Lower leg skin (tissue), 3 donors: ENCODE data around the gene NPB.

Source experiments
- POLR2A ChIP-seq, 2 donors: fragments of 450-650 bp; IDR thresholded peaks; one replicate each; pipeline ENCODE4 v1.6.1; 2016 to 2017; ENCODE audit warnings: antibody characterized with exemption in 2 of 2, mild to moderate bottlenecking in 1 of 2, moderate library complexity in 1 of 2
- TF ChIP-seq, protein P1 (sequence below), 3 donors: fragments of 450-650 bp; IDR thresholded peaks; one replicate each; pipeline ENCODE4 v1.5.1; 2016; ENCODE audit warnings: antibody characterized with exemption in 3 of 3, mild to moderate bottlenecking in 3 of 3, moderate library complexity in 2 of 3

DNA sequence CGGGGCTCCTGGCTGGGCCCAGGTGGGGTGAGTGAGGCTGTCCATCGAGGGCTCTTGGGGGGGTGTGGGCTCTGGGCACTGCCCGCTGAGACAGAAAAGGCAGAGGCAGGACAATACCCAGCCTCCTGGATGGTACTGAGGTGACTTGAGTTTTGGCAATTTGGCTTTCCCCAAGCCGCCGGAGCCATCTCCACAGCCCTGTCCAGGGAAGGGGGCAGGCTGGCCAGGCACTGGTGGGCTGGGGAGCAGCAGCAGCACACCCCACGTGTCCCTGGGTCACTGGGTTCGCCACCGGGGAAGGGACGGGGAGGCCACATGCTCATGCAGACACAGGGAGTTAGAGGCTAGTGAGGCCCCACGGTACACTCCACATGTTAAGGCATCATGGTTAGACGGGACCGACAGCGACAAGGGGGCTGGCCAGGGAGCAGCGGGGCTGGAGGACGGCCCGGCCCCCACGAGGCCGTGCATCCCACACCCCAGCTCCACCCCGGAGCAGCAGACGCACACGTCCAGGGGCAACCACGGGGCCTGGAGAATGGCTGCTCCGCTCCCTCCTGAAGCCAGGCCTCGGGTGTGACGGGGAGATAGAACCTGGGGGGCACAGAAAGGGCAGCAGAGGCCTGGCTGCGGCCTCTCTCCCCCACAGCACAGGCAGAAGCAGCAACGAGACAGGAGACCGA, 33.9 kb upstream of the NPB start:
- TF ChIP-seq POLR2A (IDR thresholded peaks at IDR 0.05) = no peak
- TF ChIP-seq, protein P1, sequence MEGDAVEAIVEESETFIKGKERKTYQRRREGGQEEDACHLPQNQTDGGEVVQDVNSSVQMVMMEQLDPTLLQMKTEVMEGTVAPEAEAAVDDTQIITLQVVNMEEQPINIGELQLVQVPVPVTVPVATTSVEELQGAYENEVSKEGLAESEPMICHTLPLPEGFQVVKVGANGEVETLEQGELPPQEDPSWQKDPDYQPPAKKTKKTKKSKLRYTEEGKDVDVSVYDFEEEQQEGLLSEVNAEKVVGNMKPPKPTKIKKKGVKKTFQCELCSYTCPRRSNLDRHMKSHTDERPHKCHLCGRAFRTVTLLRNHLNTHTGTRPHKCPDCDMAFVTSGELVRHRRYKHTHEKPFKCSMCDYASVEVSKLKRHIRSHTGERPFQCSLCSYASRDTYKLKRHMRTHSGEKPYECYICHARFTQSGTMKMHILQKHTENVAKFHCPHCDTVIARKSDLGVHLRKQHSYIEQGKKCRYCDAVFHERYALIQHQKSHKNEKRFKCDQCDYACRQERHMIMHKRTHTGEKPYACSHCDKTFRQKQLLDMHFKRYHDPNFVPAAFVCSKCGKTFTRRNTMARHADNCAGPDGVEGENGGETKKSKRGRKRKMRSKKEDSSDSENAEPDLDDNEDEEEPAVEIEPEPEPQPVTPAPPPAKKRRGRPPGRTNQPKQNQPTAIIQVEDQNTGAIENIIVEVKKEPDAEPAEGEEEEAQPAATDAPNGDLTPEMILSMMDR (IDR thresholded peaks at IDR 0.05) = no peak
